Heart left ventricle (tissue), 16 donors: ENCODE measurements around the gene EXOC3L4. TPM values are rescaled to one million over a fixed set of nuclear protein-coding genes. Genes with fewer than 3 reads are reported as not detected.

Source experiments
- ATAC-seq, 4 donors: fragments of 200-7000 bp; cut with Tn5 transposase; one replicate each; pipeline ENCODE4 v1.9.1; 2020 to 2022; ENCODE audit warnings: moderate library complexity in 4 of 4, mild to moderate bottlenecking in 3 of 4, moderate number of reproducible peaks in 1 of 4
- DNase-seq, 5 donors: peaks; one replicate each; pipeline ENCODE4 v3.0.0-alpha.2; 2020
- H3K27ac ChIP-seq, 12 donors: fragments of 200-600 bp; sonication (generic) in 4 of 12; one replicate each; pipeline versions ENCODE4 v1.5.0 to v1.8.0; 2016 to 2022; ENCODE audit warnings: mild to moderate bottlenecking in 2 of 12
- H3K27me3 ChIP-seq, 9 donors: fragments of 200-600 bp; sonication (generic) in 2 of 9; one replicate each; pipeline versions ENCODE4 v1.5.1 to v1.8.0; 2016 to 2022; ENCODE audit warnings: mild to moderate bottlenecking in 3 of 9
- H3K36me3 ChIP-seq, 9 donors: fragments of 200-600 bp; sonication (generic) in 2 of 9; one replicate each; pipeline versions ENCODE4 v1.5.0 to v1.8.0; 2018 to 2022; ENCODE audit warnings: mild to moderate bottlenecking in 2 of 9
- H3K4me1 ChIP-seq, 12 donors: fragments of 200-600 bp; sonication (generic) in 4 of 12; one replicate each; pipeline versions ENCODE4 v1.5.0 to v1.8.0; 2016 to 2022; ENCODE audit warnings: mild to moderate bottlenecking in 3 of 12
- H3K4me3 ChIP-seq, 12 donors: fragments of 200-600 bp; sonication (generic) in 4 of 12; one replicate each; pipeline versions ENCODE4 v1.5.0 to v1.8.0; 2017 to 2022; ENCODE audit warnings: mild to moderate bottlenecking in 9 of 12, moderate library complexity in 4 of 12
- H3K9me3 ChIP-seq, 12 donors: fragments of 200-600 bp; sonication (generic) in 4 of 12; one replicate each; pipeline versions ENCODE4 v1.5.0 to v1.8.0; 2016 to 2022; ENCODE audit warnings: mild to moderate bottlenecking in 1 of 12
- POLR2A ChIP-seq, 2 donors: fragments of 450-650 bp; IDR thresholded peaks; one replicate each; pipeline ENCODE4 v1.6.1; 2017; ENCODE audit warnings: antibody characterized with exemption in 2 of 2, mild to moderate bottlenecking in 2 of 2, moderate library complexity in 2 of 2
- WGBS, 4 donors: extraction: QIAGEN DNeasy Blood & Tissue Kit in 2 of 4; methylation state at CpG; one replicate each; pipeline versions ENCODE4 v1.1.5 to v1.1.7; 2013 to 2018; 5-methylcytosine and 5-hydroxymethylcytosine counted together
- intact Hi-C, 10 donors: fragments of 100-400 bp; cut with DNase I; formaldehyde crosslinking; loops; one replicate each; pipeline versions ENCODE4 v1.11.1 to v1.14.2; 2022
- polyA plus RNA-seq, 2 donors: library from polyadenylated mRNA; stranded (reverse); fragments of 200-250 nt; gene quantifications; one replicate each; pipeline ENCODE4 v1.2.3, GENCODE V29; 2013
- total RNA-seq, 9 donors: library from RNA; depleted of rRNA in 2 of 9; stranded (reverse); fragments of >200 nt in 2 of 9; fragmentation: NEBNext Ultra II Directional in 3 of 9; extraction: Animal tissue kit (Norgen Biotek cat#: 25700) in 3 of 9; gene quantifications; one replicate each; pipeline versions ENCODE4 v1.1.0 to v1.2.4, GENCODE V29; 2016 to 2023
- TF ChIP-seq, protein P1 (sequence below), 12 donors: fragments of 200-600 bp; sonication (generic) in 4 of 12; IDR thresholded peaks; one replicate each; pipeline versions ENCODE4 v1.5.0 to v1.8.0; 2018 to 2022; ENCODE audit warnings: antibody characterized with exemption in 12 of 12, mild to moderate bottlenecking in 5 of 12
- donor health status: ischemic (EF 13 %, LVEDD 7.1; RV severe dilation, severe dysfunction).
- donor health status: healthy with polysubstance abuse.
- donor health status: DM: no; HTN: yes; CAD: no.
- donor health status: DM: no; HTN: no; CAD: no.
- donor health status: ischemic (EF 25% LVEDD 6.9; RV normal size, moderate dysfunction).
- donor health status: ischemic (EF 25% LVEDD 5.7; RV mildly dilated, moderate dysfunction).
- donor health status: healthy.
- donor health status: DM: yes; HTN: yes; CAD: no.
- donor health status: ischemic (EF 35%, LVEDD 5.7; RV mildly dilated, moderate dysfunction).
- donor health status: nonischemic (EF 11% LVEDD 7.7; RV severe dilation, severe dysfunction).
- donor health status: DM: yes; HTN: yes; CAD: no.
- donor health status: PGD.
- donor health status: ischemic (EF 29% LVEDD 5.4; RV normal size, mild dysfunction).
- donor health status: nonischemic (EF 23%, LVEDD 6.1; RV moderate dilation, normal function).

The EXOC3L4 gene
- total and polyA plus RNA-seq, 11 donors, result 0.21 to 3.2 (median 0.47) TPM; not detected in 5

DNA sequence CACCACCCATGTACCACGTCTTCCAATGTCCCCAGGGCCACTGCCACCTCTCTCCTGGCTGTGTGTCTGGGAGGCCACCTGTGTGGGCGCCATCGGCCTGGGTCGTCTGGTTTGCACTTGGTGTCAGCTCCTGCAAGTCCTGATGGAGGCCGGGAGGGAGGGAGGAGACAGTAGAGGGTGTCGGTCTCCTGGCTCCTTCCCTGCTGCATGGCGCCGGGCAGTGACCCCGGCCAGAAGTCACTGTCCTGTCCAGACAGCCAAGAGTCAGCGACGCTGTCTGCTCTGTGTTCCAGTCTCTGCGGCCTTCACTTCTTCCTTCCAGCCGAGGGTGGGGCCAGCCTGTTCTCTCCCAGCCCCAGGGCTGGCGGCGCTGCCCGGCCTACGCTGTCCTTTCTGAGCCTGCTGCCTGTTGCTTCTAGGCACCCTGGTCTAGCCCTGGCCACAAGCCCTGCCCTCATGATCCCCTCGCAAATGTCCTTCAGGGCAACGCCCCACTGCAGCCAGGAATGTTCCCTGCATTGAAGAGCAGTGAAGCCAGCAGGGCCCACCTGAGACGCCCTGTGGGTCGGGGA lies 23.5 kb upstream of the EXOC3L4 start:
- Histone ChIP-seq H3K36me3 (no peaks in the 10 kb centered on the region), H3K4me1 (peaks cover 3 to 57% (median 29%) of the 10 kb centered on the region in 12 donors), H3K27me3 (no peaks in the 10 kb centered on the region), H3K9me3 (no peaks in the 10 kb centered on the region), H3K4me3 (no peak overlapping the region), H3K27ac (peak overlapping the region in 1 of 12 donors; percentile 44)
- DNase-seq (peak in 2 of 5 donors; percentile 25 to 59), ATAC-seq (no peak)
- 79 to 83% (median 80%) methylated on average over 17 to 21 of the region's 21 CpGs for WGBS, 4 donors
- intact Hi-C loops, result loop anchor here in 1 of 10 donors (10.0 kb wide), 1 partner anchor 224 kb away; no protein-coding TSS in a partner anchor
- TF ChIP-seq POLR2A (IDR thresholded peaks at IDR 0.05), result no peak
- TF ChIP-seq, protein P1, sequence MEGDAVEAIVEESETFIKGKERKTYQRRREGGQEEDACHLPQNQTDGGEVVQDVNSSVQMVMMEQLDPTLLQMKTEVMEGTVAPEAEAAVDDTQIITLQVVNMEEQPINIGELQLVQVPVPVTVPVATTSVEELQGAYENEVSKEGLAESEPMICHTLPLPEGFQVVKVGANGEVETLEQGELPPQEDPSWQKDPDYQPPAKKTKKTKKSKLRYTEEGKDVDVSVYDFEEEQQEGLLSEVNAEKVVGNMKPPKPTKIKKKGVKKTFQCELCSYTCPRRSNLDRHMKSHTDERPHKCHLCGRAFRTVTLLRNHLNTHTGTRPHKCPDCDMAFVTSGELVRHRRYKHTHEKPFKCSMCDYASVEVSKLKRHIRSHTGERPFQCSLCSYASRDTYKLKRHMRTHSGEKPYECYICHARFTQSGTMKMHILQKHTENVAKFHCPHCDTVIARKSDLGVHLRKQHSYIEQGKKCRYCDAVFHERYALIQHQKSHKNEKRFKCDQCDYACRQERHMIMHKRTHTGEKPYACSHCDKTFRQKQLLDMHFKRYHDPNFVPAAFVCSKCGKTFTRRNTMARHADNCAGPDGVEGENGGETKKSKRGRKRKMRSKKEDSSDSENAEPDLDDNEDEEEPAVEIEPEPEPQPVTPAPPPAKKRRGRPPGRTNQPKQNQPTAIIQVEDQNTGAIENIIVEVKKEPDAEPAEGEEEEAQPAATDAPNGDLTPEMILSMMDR (IDR thresholded peaks at IDR 0.05), result no peak

DNA sequence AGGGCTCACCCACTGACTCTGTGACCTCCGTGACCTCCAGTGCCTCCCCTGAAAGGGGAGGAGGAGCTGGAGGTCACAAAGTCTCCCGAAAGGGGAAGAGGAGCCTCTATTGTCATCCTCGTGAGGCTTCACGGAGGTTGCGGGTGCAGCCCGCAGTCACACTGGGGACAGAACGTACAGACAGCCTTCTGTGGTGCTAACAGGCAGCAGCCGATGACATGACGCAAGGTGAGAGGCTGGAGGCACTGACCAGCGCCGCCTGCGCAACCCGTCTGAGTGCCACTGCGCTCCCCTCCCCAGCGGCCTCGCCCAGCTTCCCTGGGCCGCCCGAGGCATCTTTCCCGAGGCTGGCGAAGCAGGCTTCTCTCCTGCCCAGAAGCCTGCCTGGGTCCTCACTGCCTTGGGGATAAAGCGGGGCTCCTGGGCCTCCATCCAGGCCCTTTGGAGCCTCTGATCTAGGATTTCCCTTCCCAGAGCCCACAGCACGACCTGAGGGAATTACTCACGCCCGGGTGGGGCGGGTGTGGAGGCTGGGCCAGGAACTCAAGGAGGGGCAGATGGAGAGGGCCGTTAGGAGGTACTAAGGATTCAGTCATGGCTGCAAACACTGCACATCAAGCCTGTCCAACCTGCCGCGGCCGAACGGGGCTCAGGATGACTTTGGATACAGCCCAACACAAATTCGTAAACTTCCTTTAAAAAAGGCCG lies 22.8 kb upstream of the EXOC3L4 start:
- TF ChIP-seq POLR2A (IDR thresholded peaks at IDR 0.05), result no peak
- TF ChIP-seq, protein P1 (IDR thresholded peaks at IDR 0.05), result no peak
- H3K9me3 ChIP-seq, result no peaks in the 10 kb centered on the region
- no peaks in the 10 kb centered on the region for H3K27me3 ChIP-seq
- DNase-seq (peak in 2 of 5 donors; percentile 22 to 62), ATAC-seq (peak in 1 of 4 donors; percentile 17)
- intact Hi-C loops, result loop anchor here in 1 of 10 donors (10.0 kb wide), 1 partner anchor 223 kb away; no protein-coding TSS in a partner anchor
- no peaks in the 10 kb centered on the region for H3K36me3 ChIP-seq
- peak overlapping the region in 1 of 12 donors; percentile 44 for H3K27ac ChIP-seq
- H3K4me3 ChIP-seq, result no peak overlapping the region
- H3K4me1 ChIP-seq, result peaks cover 3 to 52% (median 27%) of the 10 kb centered on the region in 12 donors
- WGBS, 4 donors, result 72 to 81% (median 78%) methylated on average over 24 to 32 of the region's 32 CpGs

DNA sequence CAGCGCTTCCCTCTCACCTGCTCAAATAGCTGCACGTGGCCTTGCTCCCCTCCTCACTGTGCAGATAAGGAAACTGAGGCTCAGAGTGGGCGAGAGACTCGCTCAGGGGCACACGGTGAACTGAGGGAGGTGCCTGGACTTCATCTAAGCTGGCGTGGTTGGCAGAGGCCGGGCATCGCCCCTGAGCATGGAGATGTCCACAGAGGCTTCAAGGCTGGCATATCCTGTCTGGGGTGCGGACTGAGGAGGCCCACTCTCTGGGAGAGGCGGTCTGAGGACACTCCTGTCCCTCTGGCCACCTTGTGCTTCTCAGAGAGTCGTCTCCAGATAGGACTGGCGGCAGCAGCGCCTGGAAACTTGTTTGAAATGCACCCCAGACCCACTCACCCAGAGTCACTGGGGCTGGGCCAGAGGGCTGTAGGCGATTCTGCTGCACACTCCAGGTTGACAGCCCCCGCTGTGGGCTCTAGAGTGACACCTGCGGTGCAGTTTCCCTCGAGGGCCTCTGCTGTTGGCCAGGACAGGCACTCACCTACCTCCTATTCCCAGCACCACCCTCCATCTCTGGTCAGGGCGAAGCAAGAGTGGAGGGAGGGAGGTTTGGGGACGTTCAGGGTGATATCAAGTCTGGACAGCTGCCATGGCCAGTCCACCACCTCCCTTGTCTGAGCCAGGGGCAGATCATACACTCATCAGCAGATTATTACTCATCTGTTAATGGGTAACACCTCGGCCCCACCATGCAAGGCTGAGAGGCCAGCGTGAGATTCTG lies 21.7 kb upstream of the EXOC3L4 start:
- no peak for TF ChIP-seq POLR2A (IDR thresholded peaks at IDR 0.05)
- TF ChIP-seq, protein P1 (IDR thresholded peaks at IDR 0.05), result no peak
- Histone ChIP-seq H3K9me3 (no peaks in the 10 kb centered on the region), H3K36me3 (no peaks in the 10 kb centered on the region), H3K27me3 (no peaks in the 10 kb centered on the region), H3K4me3 (no peak overlapping the region), H3K27ac (peak overlapping the region in 1 of 12 donors; percentile 80), H3K4me1 (peaks cover 3 to 43% (median 25%) of the 10 kb centered on the region in 12 donors)
- ATAC-seq (no peak), DNase-seq (peak in 2 of 5 donors; percentile 24 to 41)
- intact Hi-C loops, result loop anchor here in 1 of 10 donors (10.0 kb wide), 1 partner anchor 222 kb away; no protein-coding TSS in a partner anchor
- WGBS, 4 donors, result 79 to 95% (median 83%) methylated on average over 7 to 21 of the region's 21 CpGs
